ENCODE data around the gene MESP2.

GRCh38 chr15:89785064-89785773 lies 9.1 kb downstream of the MESP2 start:
- TF ChIP-seq SP1 (IDR thresholded peaks at IDR 0.05) (no peak), FOXM1 (IDR thresholded peaks at IDR 0.05; ENCODE audit: borderline replicate concordance) (no peak), ZNF384 (IDR thresholded peaks at IDR 0.05) (no peak)

Measured in HEK293T (cell line).